Endodermal cell (in vitro differentiated cells): ENCODE data around the gene CCT6B. TPM values are rescaled to one million over a fixed set of nuclear protein-coding genes. Genes with fewer than 3 reads are reported as not detected.

Experiments
- DNase-seq: peaks from one replicate; pipeline ENCODE4 v3.0.0-alpha.2; 2017
- H3K27ac ChIP-seq: 2 replicates; pipeline ENCODE4 v1.5.1; 2013; ENCODE audit warnings: mild to moderate bottlenecking, low read depth, low read length, moderate library complexity
- H3K27me3 ChIP-seq: 2 replicates; pipeline ENCODE4 v1.6.1; 2013; ENCODE audit warnings: mild to moderate bottlenecking, low read length, moderate library complexity; ENCODE audit not compliant: insufficient read depth, control insufficient read depth, poor library complexity, severe bottlenecking
- H3K36me3 ChIP-seq: 2 replicates; pipeline ENCODE4 v1.7.0; 2013; ENCODE audit warnings: mild to moderate bottlenecking, low read length, moderate library complexity; ENCODE audit not compliant: control insufficient read depth, insufficient read depth
- H3K4me1 ChIP-seq: one replicate; pipeline ENCODE4 v1.7.0; 2013; ENCODE audit warnings: low read length; ENCODE audit not compliant: control insufficient read depth, insufficient read depth
- H3K4me3 ChIP-seq: 2 replicates; pipeline ENCODE4 v1.5.1; 2013; ENCODE audit warnings: mild to moderate bottlenecking, low read length, moderate library complexity
- H3K9ac ChIP-seq: 2 replicates; pipeline ENCODE4 v1.6.1; 2013; ENCODE audit warnings: mild to moderate bottlenecking, low read length, moderate library complexity; ENCODE audit not compliant: poor library complexity, severe bottlenecking; ENCODE audit errors: extremely low read depth
- H3K9me3 ChIP-seq: 2 replicates; pipeline ENCODE4 v1.6.1; 2013; ENCODE audit warnings: mild to moderate bottlenecking, low read length, moderate library complexity; ENCODE audit not compliant: control insufficient read depth
- H3K27ac Mint-ChIP-seq: 2 replicates; pipeline ENCODE4 v1.8.0; 2020; ENCODE audit warnings: mixed read lengths
- H3K27me3 Mint-ChIP-seq: 2 replicates; pipeline ENCODE4 v1.8.0; 2021; ENCODE audit warnings: mild to moderate bottlenecking, mixed read lengths; ENCODE audit not compliant: insufficient read depth
- H3K36me3 Mint-ChIP-seq: 2 replicates; pipeline ENCODE4 v1.8.0; 2020; ENCODE audit warnings: low read depth, mixed read lengths
- H3K4me1 Mint-ChIP-seq: 2 replicates; pipeline ENCODE4 v1.8.0; 2020; ENCODE audit warnings: mixed read lengths
- H3K4me3 Mint-ChIP-seq: 2 replicates; pipeline ENCODE4 v1.8.0; 2020; ENCODE audit warnings: mild to moderate bottlenecking, moderate library complexity, mixed read lengths
- H3K9me3 Mint-ChIP-seq: 2 replicates; pipeline ENCODE4 v1.8.0; 2020; ENCODE audit warnings: mild to moderate bottlenecking, mixed read lengths
- WGBS, 2 experiments: methylation state at CpG; one replicate each; pipeline versions ENCODE4 v1.1.5 to v1.1.7; 2013; ENCODE audit warnings: missing lambda C conversion rate in 2 of 2, mixed read lengths in 1 of 2; ENCODE audit not compliant: insufficient coverage in 1 of 2, insufficient read length in 1 of 2; 5-methylcytosine and 5-hydroxymethylcytosine counted together
- total RNA-seq, 2 donors: library from RNA; stranded (reverse); fragmentation: NEBNext Ultra II Directional in 1 of 2; extraction: Animal tissue kit (Norgen Biotek cat#: 25700) in 1 of 2; gene quantifications; 2 replicates in 1 of 2; 3 replicates in 1 of 2; pipeline ENCODE4 v1.2.1, GENCODE V29; 2021
- TF ChIP-seq, protein P1 (sequence below): fragments of 200-600 bp; sonication (generic); conservative IDR thresholded peaks from 2 replicates; pipeline ENCODE4 v1.5.0; 2021; ENCODE audit warnings: antibody characterized with exemption, mild to moderate bottlenecking

The CCT6B gene
- total RNA-seq, 2 donors from 2014 or later = 0.88 to 2.8 TPM

- H3K36me3 Mint-ChIP-seq = peaks cover 92% of the 10 kb centered on the region
- WGBS, 2 experiments = 85 to 100% methylated on average over 2 to 3 of the region's 3 CpGs
- peaks cover 95% of the 10 kb centered on the region for H3K36me3 ChIP-seq
Observed at GRCh38 chr17:34991606-34992005, 30.3 kb upstream of the CCT6B start.

DNA sequence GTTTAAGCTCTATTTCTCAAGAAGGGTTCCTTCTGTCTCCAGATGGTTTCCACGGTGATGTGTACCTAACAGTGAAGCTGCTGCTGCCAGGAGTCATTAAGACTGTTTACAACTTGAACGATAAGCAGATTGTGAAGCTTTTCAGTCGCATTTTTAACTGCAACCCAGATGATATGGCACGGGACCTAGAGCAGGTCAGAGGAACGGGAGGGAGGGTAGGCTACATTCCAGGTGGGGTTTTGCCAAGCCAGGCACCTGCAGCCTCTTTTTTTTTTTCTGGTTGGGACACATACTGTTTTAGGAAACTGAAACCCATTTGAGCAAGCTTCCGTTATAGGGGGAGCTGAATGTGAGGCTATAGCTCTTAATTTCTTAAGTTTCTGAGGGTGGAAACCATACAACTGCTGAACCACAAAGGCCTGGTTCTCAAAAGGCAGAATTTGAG lies 29.7 kb upstream of the CCT6B start:
- H3K27ac Mint-ChIP-seq = no peak overlapping the region
- H3K4me3 Mint-ChIP-seq = no peak overlapping the region
- no peaks in the 10 kb centered on the region for H3K9me3 Mint-ChIP-seq
- H3K36me3 Mint-ChIP-seq = peaks cover 92% of the 10 kb centered on the region
- H3K27me3 Mint-ChIP-seq = no peaks in the 10 kb centered on the region
- Histone ChIP-seq H3K27ac (no peak overlapping the region), H3K36me3 (peaks cover 93% of the 10 kb centered on the region), H3K9me3 (no peaks in the 10 kb centered on the region), H3K4me3 (no peak overlapping the region), H3K27me3 (no peaks in the 10 kb centered on the region), H3K9ac (no peak overlapping the region), H3K4me1 (peaks cover 3% of the 10 kb centered on the region)
- TF ChIP-seq, protein P1, sequence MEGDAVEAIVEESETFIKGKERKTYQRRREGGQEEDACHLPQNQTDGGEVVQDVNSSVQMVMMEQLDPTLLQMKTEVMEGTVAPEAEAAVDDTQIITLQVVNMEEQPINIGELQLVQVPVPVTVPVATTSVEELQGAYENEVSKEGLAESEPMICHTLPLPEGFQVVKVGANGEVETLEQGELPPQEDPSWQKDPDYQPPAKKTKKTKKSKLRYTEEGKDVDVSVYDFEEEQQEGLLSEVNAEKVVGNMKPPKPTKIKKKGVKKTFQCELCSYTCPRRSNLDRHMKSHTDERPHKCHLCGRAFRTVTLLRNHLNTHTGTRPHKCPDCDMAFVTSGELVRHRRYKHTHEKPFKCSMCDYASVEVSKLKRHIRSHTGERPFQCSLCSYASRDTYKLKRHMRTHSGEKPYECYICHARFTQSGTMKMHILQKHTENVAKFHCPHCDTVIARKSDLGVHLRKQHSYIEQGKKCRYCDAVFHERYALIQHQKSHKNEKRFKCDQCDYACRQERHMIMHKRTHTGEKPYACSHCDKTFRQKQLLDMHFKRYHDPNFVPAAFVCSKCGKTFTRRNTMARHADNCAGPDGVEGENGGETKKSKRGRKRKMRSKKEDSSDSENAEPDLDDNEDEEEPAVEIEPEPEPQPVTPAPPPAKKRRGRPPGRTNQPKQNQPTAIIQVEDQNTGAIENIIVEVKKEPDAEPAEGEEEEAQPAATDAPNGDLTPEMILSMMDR = no peak
- DNase-seq = no peak
- H3K4me1 Mint-ChIP-seq = peaks cover 12% of the 10 kb centered on the region
- WGBS, 2 experiments = 93 to 98% methylated on average over 6 of the region's 6 CpGs

More at GRCh38 chr17:34991606-34992005, 30.3 kb upstream of the CCT6B start:
- Mint-ChIP-seq H3K27ac (no peak overlapping the region), H3K27me3 (no peaks in the 10 kb centered on the region), H3K4me1 (peaks cover 12% of the 10 kb centered on the region), H3K9me3 (no peaks in the 10 kb centered on the region), H3K4me3 (no peak overlapping the region)
- no peaks in the 10 kb centered on the region for H3K27me3 ChIP-seq
- TF ChIP-seq, protein P1 = no peak
- H3K27ac ChIP-seq = no peak overlapping the region
- no peak overlapping the region for H3K9ac ChIP-seq
- DNase-seq = no peak
- no peak overlapping the region for H3K4me3 ChIP-seq
- H3K9me3 ChIP-seq = no peaks in the 10 kb centered on the region
- peaks cover 3% of the 10 kb centered on the region for H3K4me1 ChIP-seq

- no peak for DNase-seq
- no peak overlapping the region for H3K27ac ChIP-seq
- H3K27me3 ChIP-seq = no peaks in the 10 kb centered on the region
- Mint-ChIP-seq H3K9me3 (no peaks in the 10 kb centered on the region), H3K4me3 (no peak overlapping the region), H3K27me3 (no peaks in the 10 kb centered on the region), H3K4me1 (peaks cover 12% of the 10 kb centered on the region), H3K27ac (no peak overlapping the region), H3K36me3 (peaks cover 90% of the 10 kb centered on the region)
- TF ChIP-seq, protein P1 = no peak
- H3K4me1 ChIP-seq = peaks cover 3% of the 10 kb centered on the region
- H3K9me3 ChIP-seq = no peaks in the 10 kb centered on the region
- H3K4me3 ChIP-seq = no peak overlapping the region
- H3K9ac ChIP-seq = no peak overlapping the region
- peaks cover 91% of the 10 kb centered on the region for H3K36me3 ChIP-seq
- WGBS, 2 experiments = 91 to 95% methylated on average over 9 to 10 of the region's 10 CpGs
Observed at GRCh38 chr17:34989473-34989872, 28.2 kb upstream of the CCT6B start.
